HS-5 (cell line): ENCODE measurements around the gene SHANK1.
"Not testable (repeated sequence)": the region's sequence is repeated elsewhere in the genome, so short reads cannot be mapped to it uniquely, and the experiment has no call there.

Experiments used
- DNase-seq: peaks from one replicate; pipeline ENCODE4 v3.0.0-alpha.2; 2012; ENCODE audit warnings: low read depth

Gene SHANK1

DNA sequence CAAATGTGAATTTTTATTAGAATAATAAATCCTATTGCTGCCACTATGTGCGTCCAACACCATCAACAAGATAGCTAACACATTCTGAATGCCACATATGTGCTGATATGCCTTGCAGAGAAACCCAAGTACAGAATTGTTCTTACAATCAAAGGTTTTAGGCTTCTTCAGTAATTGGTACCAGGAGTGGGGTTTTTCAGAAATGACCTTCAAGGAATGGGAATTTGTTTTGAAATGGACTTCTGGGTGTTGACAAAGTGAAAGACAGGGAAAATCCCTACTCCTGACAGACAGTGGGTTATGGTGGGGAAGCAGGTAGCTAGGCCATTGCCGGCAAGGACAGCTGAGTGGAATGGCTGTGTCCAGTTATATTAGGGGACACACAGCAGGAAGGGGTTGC, 85.6 kb downstream of the SHANK1 start:
- DNase-seq, result no peak

DNA sequence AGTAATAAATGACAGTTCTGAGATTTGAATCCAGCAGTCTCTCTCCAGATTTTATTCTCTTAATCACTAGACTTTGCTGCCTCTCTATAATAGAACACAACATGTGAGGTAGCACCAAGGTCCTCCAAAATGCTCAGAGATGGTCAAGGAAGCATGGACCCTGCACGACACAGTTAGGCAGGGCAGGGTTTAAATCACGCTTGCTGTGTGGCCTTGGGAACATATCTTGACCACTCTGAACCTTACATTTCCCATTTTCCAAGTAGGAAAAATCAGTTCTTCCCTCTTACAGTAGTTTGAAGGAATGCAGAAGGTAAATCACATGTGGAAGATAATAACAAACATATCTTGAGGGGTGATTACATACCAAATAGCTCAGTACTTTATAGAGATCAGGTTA, 86.2 kb downstream of the SHANK1 start:
- DNase-seq, result no peak

DNA sequence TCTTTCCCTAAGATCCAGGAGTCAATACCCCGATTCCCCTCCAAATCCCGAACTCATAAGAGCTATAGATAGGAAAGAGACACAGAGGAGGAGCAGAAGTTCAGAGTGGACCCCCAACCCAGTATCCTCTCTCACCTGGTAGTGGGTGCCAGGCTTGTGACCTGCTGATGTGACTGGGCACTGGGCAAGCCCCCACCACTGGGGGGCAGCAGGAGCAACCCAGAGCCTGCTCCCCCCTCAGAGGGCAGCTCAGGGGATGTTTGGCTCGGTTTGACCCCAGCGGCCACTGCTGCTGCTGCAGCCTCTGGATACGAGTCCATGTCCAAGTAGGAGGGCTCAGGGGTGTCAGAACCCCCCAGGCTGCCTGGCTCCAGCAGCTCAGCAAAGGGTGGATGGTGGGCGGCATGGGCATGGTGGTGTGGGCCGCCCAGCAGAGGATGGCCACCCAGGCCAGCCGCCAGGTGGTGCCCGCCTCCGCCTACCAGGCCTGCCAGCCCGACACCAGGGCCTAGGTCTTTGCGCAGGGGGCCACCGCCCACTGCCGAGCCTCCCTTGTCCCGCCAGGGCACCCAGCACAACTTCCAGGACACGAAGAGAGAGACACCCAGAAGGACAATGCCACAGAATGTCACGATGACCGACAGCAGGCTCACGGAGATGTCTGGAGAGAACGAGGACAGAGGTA, 87.3 kb downstream of the SHANK1 start:
- DNase-seq, result no peak

DNA sequence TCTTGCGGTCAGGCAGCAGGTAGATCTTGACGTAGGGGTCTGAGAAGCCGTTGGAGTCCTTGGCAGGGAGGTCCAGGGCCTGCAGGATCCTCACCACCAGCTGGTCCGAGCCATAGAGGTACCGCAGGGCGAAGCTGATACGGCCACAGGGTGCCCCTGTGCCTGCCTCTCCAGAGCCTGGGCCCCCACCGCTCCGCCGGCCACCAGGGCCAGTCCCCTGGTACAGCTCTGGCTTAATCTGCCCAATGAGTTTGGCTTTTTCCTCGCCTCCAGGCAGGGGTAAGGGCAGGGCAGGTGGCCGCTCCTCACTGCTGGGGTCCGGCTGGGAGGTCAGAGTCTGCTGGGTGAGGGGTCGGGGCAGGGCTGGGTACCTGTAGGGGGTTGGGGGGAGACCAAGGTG, 89.8 kb downstream of the SHANK1 start:
- DNase-seq, result no peak

DNA sequence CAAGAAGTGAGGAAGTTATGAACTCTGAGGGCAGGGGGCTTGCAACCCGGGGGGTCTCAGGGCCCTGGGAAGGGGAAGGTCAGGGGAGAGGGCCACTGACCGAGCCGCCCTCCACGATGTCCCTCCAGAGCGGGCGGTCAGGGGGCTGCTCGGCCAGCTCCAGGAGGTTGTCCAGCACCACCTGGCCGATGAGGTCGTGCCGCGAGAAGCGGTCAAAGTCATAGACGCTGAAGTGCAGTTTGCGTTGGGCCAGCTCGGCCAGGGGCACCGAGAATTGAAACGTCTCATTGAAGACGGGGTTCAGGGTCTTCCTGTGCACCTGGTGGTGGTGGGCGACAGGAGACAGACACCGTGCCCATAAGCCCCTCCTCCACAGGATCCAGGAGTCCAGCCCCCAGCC, 90.4 kb downstream of the SHANK1 start:
- no peak for DNase-seq

DNA sequence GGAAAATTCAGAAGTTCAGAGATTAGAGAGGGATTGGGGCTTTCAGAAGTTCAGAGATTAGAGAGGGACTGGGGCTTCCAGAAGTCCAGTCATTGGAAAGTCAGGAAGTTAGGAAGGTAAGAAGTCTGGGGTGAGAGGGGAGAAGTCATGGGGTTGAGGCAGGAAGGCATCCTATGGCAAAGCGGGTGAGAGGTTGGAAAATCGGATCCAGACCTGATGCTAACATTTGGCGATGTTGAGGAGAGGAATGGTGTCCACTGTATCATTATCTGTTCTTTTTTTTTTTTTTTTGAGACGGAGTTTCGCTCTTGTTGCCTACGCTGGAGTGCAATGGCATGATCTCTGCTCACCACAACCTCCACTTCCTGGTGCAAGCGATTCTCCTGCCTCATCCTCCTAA, 91.1 kb downstream of the SHANK1 start:
- no peak for DNase-seq

DNA sequence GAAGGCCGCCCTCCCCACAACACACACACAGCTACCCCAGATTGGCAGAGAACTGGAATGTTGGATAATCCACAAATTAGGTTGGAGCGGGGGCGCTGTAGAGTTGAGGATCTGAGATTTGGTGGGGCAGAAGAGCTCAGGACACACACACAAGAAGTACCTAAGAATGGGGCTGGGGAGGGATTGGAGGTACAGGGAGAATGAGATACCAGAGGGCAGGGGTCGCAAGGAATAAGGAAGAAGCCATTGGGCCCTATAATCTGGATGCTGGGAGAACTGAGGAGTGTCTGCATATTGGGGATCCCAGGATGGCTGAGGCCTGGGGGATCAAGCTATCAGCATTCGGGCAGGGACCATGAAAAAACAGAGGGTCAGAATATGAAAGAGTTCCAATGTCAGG, 91.5 kb downstream of the SHANK1 start:
- DNase-seq, result no peak

DNA sequence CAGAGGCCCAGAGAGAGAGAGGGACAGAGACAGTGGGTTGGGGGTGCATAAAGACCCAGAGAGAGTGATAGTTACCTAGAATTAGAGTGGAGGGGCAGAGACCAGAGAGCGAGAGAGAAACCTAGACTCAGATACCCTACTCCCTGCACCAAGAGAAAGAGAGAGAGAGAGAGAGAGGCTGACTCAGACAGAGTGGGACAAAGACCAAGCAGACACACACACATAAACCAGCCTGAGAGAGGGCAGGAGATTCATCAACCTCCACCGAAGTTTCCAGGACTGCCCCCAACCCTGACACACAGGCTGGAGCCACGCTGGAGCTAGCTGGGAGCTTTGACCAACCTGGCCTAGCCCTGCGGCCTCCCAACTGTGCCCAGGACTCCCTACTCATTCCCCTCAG, 92.8 kb downstream of the SHANK1 start:
- no peak for DNase-seq

DNA sequence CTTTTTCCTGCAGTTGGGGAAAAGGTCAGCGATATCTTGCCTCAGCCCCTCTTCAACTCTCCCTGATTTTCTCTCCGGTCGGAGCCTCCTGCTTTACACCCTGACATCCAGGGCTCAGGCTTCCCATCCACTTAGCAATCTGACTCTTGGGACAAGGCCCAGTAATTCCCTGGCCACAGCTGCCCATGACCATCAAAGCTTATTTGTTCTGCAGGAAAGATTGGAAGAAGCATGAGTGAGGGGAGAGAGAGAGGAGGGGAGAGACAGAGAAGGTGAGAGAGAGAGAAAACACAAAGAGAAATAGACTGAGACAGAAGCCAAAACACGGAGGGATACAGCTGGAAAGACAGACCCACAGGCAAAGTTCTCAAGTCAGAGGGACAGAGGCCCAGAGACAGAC, 93.6 kb downstream of the SHANK1 start:
- no peak for DNase-seq

DNA sequence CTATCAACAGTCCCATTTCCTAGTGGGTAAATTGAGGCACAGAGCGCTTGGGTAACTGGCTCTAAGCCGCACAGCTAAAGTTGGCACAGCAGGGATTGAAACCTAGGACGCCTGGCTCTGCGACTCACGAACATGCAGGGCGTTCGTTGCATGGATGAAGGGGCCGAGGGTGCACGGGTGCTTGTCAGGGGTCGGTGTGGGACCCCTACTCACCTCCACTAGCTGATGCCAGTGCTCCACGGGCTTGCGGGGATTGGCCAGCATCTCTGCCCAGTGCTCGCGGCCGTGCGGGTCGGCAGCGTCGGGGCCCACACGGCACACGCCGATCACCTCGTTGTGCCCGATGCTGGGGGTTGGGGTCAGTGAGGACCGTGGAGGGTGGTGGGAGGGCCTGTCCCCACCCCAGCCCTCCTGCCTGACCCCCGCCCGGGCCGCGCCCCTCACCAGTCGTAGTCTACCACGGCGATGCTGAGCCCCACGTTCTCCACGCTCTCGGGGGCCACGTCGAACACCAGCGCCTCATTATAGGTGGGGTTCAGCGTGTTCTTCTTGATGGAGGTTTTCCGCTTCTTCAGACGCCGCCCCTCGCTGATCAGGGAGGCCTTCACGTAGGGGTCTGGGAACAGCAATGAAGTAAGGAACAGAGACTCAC, 94.5 kb downstream of the SHANK1 start:
- DNase-seq, result no peak

DNA sequence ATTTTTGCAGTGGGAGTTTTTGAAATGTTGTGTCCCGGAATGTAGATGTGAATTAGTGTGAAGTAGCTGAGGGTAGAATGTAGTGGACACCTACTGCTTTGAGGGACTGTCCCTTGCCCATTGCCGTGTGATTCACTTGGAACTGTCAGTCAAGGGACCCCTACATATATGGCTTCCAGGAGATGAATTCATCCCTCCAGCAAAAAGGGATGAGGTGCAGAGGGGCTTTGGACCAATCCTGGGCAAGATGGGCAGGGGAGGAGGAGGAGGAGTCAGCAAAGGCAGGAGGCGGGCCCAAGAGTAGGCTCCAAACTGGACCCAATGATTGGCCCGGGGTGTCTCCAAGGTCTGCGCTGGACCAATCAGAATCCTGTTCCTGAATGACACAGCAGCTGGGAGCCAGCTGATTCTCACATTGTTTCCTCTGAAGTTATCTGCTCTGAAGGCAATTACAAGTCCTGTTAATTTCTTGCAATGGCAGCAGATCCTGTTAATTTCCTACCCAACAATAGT, 99.2 kb downstream of the SHANK1 start:
- DNase-seq, result not testable (repeated sequence)

DNA sequence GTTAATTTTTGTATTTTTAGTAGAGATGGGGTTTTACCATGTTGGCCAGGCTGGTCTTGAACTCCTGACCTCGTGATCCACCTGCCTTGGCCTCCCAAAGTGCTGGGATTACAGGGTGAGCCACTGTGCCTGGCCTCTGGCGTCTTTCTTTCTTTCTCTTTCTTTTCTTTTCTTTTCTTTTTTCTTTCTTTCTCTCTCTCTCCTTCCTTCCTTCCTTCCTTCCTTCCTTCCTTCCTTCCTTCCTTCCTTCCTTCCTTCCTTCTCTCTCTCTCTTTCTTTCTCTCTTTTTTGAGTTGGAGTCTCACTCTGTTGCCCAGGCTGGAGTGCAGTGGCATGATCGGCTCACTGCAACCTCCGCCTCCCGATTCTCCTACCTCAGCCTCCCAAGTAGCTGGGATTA, 100.4 kb downstream of the SHANK1 start:
- not testable (repeated sequence) for DNase-seq

DNA sequence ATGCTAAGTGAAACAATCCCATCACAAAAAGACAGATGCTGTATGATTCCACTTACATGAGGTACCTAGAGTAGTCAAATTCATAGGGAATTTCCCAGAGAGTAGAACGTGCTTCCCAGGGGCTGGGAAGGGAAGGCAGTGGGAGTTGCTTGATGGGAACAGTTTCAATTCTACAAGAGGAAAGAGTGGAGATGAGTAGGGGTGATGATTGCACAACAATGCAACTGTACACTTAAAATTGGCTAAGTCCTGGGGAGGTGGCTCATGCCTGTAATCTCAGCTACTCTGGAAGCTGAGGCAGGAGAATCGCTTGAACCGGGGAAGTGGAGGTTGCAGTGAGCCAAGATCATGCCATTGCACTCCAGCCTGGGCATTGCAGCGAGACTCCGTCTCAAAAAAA, 101.2 kb downstream of the SHANK1 start:
- DNase-seq, result not testable (repeated sequence)

DNA sequence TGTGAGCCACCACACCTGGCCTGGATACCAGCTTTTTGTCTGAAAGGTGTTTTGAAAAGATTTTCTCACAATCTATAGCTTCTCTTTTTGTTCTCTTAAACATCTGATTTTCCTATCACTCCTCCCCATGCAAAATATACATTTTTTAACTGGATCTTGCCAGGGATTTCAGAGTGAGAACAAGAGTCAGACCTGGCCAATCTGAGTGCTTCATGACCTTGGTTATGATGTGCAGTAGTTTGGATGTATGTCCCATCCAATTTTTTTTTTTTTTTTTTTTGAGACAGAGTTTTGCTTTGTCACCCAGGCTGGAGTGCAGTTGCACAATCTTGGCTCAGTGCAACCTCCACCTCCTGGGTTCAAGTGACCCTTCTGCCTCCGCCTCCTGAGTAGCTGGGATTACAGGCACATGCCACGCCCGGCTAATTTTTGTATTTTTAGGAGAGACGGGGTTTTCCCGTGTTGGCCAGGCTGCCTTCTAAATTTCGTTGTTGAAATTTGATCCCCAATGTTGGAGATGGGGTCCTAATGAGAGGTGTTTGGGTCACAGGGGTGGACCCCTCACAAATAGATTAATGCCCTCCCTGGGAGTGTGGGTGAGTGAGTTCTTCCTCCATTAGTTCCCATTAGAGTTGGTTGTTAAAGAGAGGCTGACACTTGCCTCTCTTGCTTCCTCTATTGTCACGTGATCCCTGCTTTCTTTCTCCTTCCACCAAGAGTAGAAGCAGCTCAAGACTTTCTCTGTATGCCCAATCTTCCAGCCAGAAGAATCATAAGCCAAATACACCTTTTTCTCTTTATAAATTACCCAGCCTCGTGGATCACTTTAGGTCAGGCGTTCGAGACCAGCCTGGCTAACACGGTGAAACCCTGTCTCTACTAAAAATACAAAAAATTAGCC, 106.8 kb downstream of the SHANK1 start:
- not testable (repeated sequence) for DNase-seq
